Tibial artery (tissue), 4 donors: Measurements from ENCODE around the gene CREB3L2.

Experiments
- DNase-seq, 2 donors: peaks; one replicate each; pipeline ENCODE4 v3.0.0-alpha.2; 2019
- H3K27ac ChIP-seq, 2 donors: fragments of 200-600 bp; sonication (generic) in 1 of 2; 1 replicate in 1 of 2; 2 replicates in 1 of 2; pipeline ENCODE4 v1.5.1; 2018 to 2019; ENCODE audit warnings: mild to moderate bottlenecking in 1 of 2
- H3K27me3 ChIP-seq, 2 donors: fragments of 200-600 bp; sonication (generic) in 1 of 2; one replicate each; pipeline versions ENCODE4 v1.5.1 to v1.6.0; 2016 to 2019
- H3K36me3 ChIP-seq, 3 donors: fragments of 200-600 bp; sonication (generic) in 2 of 3; one replicate each; pipeline ENCODE4 v1.5.1; 2016 to 2019; ENCODE audit warnings: mild to moderate bottlenecking in 2 of 3
- H3K4me1 ChIP-seq, 4 donors: fragments of 200-600 bp; sonication (generic) in 2 of 4; 1 replicate in 3 of 4; 2 replicates in 1 of 4; pipeline ENCODE4 v1.5.1; 2016 to 2019
- H3K4me3 ChIP-seq, 2 donors: fragments of 200-600 bp; sonication (generic) in 1 of 2; 1 replicate in 1 of 2; 2 replicates in 1 of 2; pipeline ENCODE4 v1.5.1; 2018 to 2019; ENCODE audit warnings: mild to moderate bottlenecking in 2 of 2
- H3K9me3 ChIP-seq, 3 donors: fragments of 200-600 bp; sonication (generic) in 1 of 3; one replicate each; pipeline ENCODE4 v1.5.1; 2016 to 2019
- CTCF ChIP-seq, 2 experiments: fragments of 200-600 bp in 1 of 2; fragments of 450-650 bp in 1 of 2; IDR thresholded peaks; one replicate each; pipeline ENCODE4 v1.5.1; 2017 to 2019; ENCODE audit warnings: antibody characterized with exemption in 2 of 2, mild to moderate bottlenecking in 1 of 2, moderate library complexity in 1 of 2
- intact Hi-C: fragments of 100-400 bp; cut with DNase I; formaldehyde crosslinking; loops from one replicate; pipeline ENCODE4 v1.15.0; 2023; ENCODE audit warnings: low total_unique reads

Gene CREB3L2

DNA sequence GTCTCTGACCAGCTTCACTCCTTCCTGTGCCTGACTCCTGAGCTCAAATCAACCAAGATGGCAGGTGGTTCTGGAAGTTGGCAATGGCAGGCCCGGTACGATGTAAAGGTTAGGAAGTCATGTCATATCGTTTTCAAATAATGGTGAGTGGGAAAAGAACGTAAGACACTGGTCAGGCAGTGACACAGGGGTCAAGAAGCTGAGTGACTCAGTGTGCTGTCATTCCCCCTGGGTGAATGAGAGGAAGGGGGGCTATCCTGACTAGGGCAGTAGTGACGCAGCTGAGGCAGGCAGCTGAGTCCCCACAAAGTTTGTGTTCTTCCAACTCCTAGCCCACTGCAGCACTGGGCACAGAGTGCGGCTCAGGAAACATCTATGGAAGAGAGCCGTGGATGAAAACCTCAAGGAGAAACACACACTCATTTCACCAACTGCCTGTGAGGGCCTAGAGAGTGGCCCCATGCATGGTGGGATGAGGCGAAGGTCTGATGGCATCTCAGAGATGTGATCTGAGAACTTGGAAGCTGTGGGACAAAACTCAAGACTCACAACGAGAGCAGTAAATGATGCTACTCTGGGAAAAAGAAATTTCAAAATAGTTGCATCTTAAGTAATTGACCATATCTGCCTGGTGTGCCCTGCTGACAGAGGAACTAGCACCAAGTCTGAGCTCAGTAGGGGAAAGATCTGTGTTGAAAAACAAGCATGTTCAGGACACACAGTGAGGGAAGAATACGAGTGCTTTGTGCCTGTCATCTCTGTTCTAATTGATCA lies 23.2 kb downstream of the CREB3L2 start:
- intact Hi-C loops = no loop called here
- H3K27ac ChIP-seq = peak overlapping the region; percentile 86 to 96
- H3K4me1 ChIP-seq = peaks cover 0 to 100% (median 85%) of the 10 kb centered on the region in 4 donors
- peaks cover 0 to 3% (median 0%) of the 10 kb centered on the region in 3 donors for H3K36me3 ChIP-seq
- no peaks in the 10 kb centered on the region for H3K9me3 ChIP-seq
- TF ChIP-seq CTCF (IDR thresholded peaks at IDR 0.05) = no peak
- H3K4me3 ChIP-seq = no peak overlapping the region
- peak; percentile 86 to 94 for DNase-seq
- no peaks in the 10 kb centered on the region for H3K27me3 ChIP-seq

DNA sequence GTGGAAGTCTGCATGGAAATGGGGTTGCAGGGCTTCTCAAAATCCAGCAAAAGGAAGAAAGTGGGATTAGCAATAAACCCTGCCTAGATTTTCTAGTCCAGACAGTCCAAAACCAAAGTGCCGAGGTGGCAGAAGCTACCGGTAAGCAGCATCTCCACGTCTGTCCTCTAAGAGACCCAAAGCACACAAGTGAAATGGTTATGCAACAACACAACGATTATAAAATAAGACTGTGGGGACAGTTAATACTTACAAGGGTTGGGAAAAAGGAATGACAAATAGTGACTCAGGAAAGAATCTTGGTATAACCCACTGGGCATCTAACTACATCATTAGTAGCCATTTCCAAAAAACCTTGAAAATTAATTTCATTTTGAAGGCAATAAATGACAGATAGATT lies 24.7 kb downstream of the CREB3L2 start:
- TF ChIP-seq CTCF (IDR thresholded peaks at IDR 0.05) = no peak
- H3K27me3 ChIP-seq = no peaks in the 10 kb centered on the region
- no peaks in the 10 kb centered on the region for H3K9me3 ChIP-seq
- DNase-seq = peak in 1 of 2 donors; percentile 17
- H3K4me3 ChIP-seq = no peak overlapping the region
- peaks cover 0 to 98% (median 74%) of the 10 kb centered on the region in 4 donors for H3K4me1 ChIP-seq
- intact Hi-C loops = no loop called here
- H3K36me3 ChIP-seq = peaks cover 0 to 3% (median 0%) of the 10 kb centered on the region in 3 donors
- peak overlapping the region; percentile 86 to 96 for H3K27ac ChIP-seq

GRCh38 chr7:137976696-137977095 lies 25.2 kb downstream of the CREB3L2 start:
- no peaks in the 10 kb centered on the region for H3K9me3 ChIP-seq
- H3K36me3 ChIP-seq = peaks cover 0 to 3% (median 0%) of the 10 kb centered on the region in 3 donors
- TF ChIP-seq CTCF (IDR thresholded peaks at IDR 0.05) = no peak
- peaks cover 0 to 98% (median 71%) of the 10 kb centered on the region in 4 donors for H3K4me1 ChIP-seq
- H3K4me3 ChIP-seq = no peak overlapping the region
- peak in 1 of 2 donors; percentile 21 for DNase-seq
- H3K27me3 ChIP-seq = no peaks in the 10 kb centered on the region
- intact Hi-C loops = no loop called here
- H3K27ac ChIP-seq = peak overlapping the region; percentile 86 to 96

GRCh38 chr7:137976232-137976631 lies 25.7 kb downstream of the CREB3L2 start:
- peak in 1 of 2 donors; percentile 11 for DNase-seq
- no peak for TF ChIP-seq CTCF (IDR thresholded peaks at IDR 0.05)
- Histone ChIP-seq H3K4me1 (peaks cover 0 to 98% (median 68%) of the 10 kb centered on the region in 4 donors), H3K27me3 (no peaks in the 10 kb centered on the region), H3K36me3 (peaks cover 0 to 3% (median 0%) of the 10 kb centered on the region in 3 donors), H3K4me3 (no peak overlapping the region), H3K27ac (peak overlapping the region; percentile 86 to 96), H3K9me3 (no peaks in the 10 kb centered on the region)
- intact Hi-C loops = no loop called here

DNA sequence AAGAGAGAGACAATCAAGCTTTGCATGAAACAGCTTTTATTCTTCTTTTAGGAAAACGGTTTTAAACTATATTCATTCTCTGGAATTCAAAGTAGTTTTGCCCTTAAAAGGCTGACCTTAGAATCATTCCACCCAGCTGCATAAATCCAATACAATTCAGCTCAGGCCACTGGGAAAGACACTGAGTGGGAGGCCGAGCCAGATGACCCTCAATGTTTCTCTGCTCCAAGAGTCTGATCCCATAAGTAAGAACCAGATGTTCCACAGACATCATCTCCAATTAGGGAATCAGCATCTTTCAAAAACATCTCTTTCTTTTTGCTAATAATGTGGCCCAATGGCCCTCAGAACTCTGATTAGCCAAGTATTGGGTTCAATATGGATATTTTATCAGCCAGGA lies 26.1 kb downstream of the CREB3L2 start:
- Histone ChIP-seq H3K4me1 (peaks cover 0 to 98% (median 68%) of the 10 kb centered on the region in 4 donors), H3K9me3 (no peaks in the 10 kb centered on the region), H3K36me3 (peaks cover 0 to 3% (median 0%) of the 10 kb centered on the region in 3 donors), H3K4me3 (no peak overlapping the region), H3K27ac (peak overlapping the region; percentile 86 to 96), H3K27me3 (no peaks in the 10 kb centered on the region)
- TF ChIP-seq CTCF (IDR thresholded peaks at IDR 0.05) = no peak
- intact Hi-C loops = no loop called here
- peak in 1 of 2 donors; percentile 23 for DNase-seq
